ENCODE data around the gene PCBP4. TPM values are rescaled to one million over a fixed set of nuclear protein-coding genes. Genes with fewer than 3 reads are reported as not detected.

Gene PCBP4
- total and polyA plus RNA-seq, 2 experiments from 2014 or later = 40.4 to 71.2 TPM

GRCh38 chr3:51974277-51974962 lies 7.2 kb upstream of the PCBP4 start:
- H4K20me1 ChIP-seq (ENCODE audit: insufficient read depth) = no peaks in the 10 kb centered on the region
- 6 to 9% methylated on average over 30 of the region's 30 CpGs for WGBS, 2 experiments (ENCODE audit: low coverage in 1 of 2, low lambda C conversion rate in 2 of 2, missing lambda C conversion rate in 2 of 2)

GRCh38 chr3:51971350-51971749 lies 4.1 kb upstream of the PCBP4 start:
- in situ Hi-C loops (cut with MboI) = no loop called here
- no peak overlapping the region for H3K27ac ChIP-seq
- H4K20me1 ChIP-seq (ENCODE audit: insufficient read depth) = no peaks in the 10 kb centered on the region

More at GRCh38 chr3:51974277-51974962, 7.2 kb upstream of the PCBP4 start:
- Histone ChIP-seq H3K9me3 (ENCODE audit: low read depth) (no peaks in the 10 kb centered on the region), H3K9ac (peak overlapping the region; percentile 92), H2AFZ (peak overlapping the region; percentile 96), H3K4me1 (ENCODE audit: insufficient read depth) (peaks cover 12% of the 10 kb centered on the region), H3K79me2 (ENCODE audit: insufficient read depth) (peaks cover 19% of the 10 kb centered on the region), H3K4me2 (ENCODE audit: unreplicated experiment) (peak overlapping the region; percentile 98), H3K9me2 (ENCODE audit: insufficient read depth) (no peaks in the 10 kb centered on the region), H3K27ac (peak overlapping the region; percentile 75), H3K36me3 (ENCODE audit: low read depth) (no peaks in the 10 kb centered on the region), H3K4me3 (peak overlapping the region; percentile 92), H3F3A (ENCODE audit: insufficient read depth) (peaks cover 18% of the 10 kb centered on the region), H3K27me3 (replicated peaks; ENCODE audit: insufficient read depth) (no peaks in the 10 kb centered on the region)
- peak; percentile 58 for DNase-seq
- in situ Hi-C loops (cut with MboI) = no loop called here
- no peak for TF ChIP-seq EZH2phosphoT487 (IDR thresholded peaks at IDR 0.05; ENCODE audit: insufficient read depth, low read depth)
- no peak for TF ChIP-seq EZH2 (IDR thresholded peaks at IDR 0.05; ENCODE audit: insufficient read depth, poor library complexity, severe bottlenecking)

GRCh38 chr3:51970606-51971300 lies 3.5 kb upstream of the PCBP4 start:
- in situ Hi-C loops (cut with MboI) = no loop called here
- 59 to 64% methylated on average over 6 of the region's 6 CpGs for WGBS, 2 experiments (ENCODE audit: low coverage in 1 of 2, low lambda C conversion rate in 2 of 2, missing lambda C conversion rate in 2 of 2)
- peaks cover 13% of the 10 kb centered on the region for H3F3A ChIP-seq (ENCODE audit: insufficient read depth)
- TF ChIP-seq EZH2 (IDR thresholded peaks at IDR 0.05; ENCODE audit: insufficient read depth, poor library complexity, severe bottlenecking) (no peak), EZH2phosphoT487 (IDR thresholded peaks at IDR 0.05; ENCODE audit: insufficient read depth, low read depth) (no peak)
- H3K4me3 ChIP-seq = no peak overlapping the region
- no peaks in the 10 kb centered on the region for H3K27me3 ChIP-seq (replicated peaks; ENCODE audit: insufficient read depth)
- no peaks in the 10 kb centered on the region for H3K9me2 ChIP-seq (ENCODE audit: insufficient read depth)
- H3K9ac ChIP-seq = no peak overlapping the region
- H3K4me2 ChIP-seq (ENCODE audit: unreplicated experiment) = no peak overlapping the region
- no peak overlapping the region for H2AFZ ChIP-seq
- no peak overlapping the region for H3K27ac ChIP-seq
- H3K36me3 ChIP-seq (ENCODE audit: low read depth) = no peaks in the 10 kb centered on the region
- peaks cover 33% of the 10 kb centered on the region for H3K79me2 ChIP-seq (ENCODE audit: insufficient read depth)
- no peaks in the 10 kb centered on the region for H4K20me1 ChIP-seq (ENCODE audit: insufficient read depth)
- peaks cover 17% of the 10 kb centered on the region for H3K4me1 ChIP-seq (ENCODE audit: insufficient read depth)
- DNase-seq = no peak
- no peaks in the 10 kb centered on the region for H3K9me3 ChIP-seq (ENCODE audit: low read depth)

More at GRCh38 chr3:51971350-51971749, 4.1 kb upstream of the PCBP4 start:
- Histone ChIP-seq H3K36me3 (ENCODE audit: low read depth) (no peaks in the 10 kb centered on the region), H3K4me2 (ENCODE audit: unreplicated experiment) (no peak overlapping the region), H3K79me2 (ENCODE audit: insufficient read depth) (peaks cover 27% of the 10 kb centered on the region), H3F3A (ENCODE audit: insufficient read depth) (peaks cover 19% of the 10 kb centered on the region), H3K4me3 (no peak overlapping the region), H3K9me3 (ENCODE audit: low read depth) (no peaks in the 10 kb centered on the region), H3K9me2 (ENCODE audit: insufficient read depth) (no peaks in the 10 kb centered on the region), H3K27me3 (replicated peaks; ENCODE audit: insufficient read depth) (no peaks in the 10 kb centered on the region), H3K4me1 (ENCODE audit: insufficient read depth) (peaks cover 18% of the 10 kb centered on the region), H2AFZ (no peak overlapping the region), H3K9ac (no peak overlapping the region)
- WGBS, 2 experiments (ENCODE audit: low coverage in 1 of 2, low lambda C conversion rate in 2 of 2, missing lambda C conversion rate in 2 of 2) = 87 to 94% methylated on average over 10 to 11 of the region's 11 CpGs
- TF ChIP-seq EZH2phosphoT487 (IDR thresholded peaks at IDR 0.05; ENCODE audit: insufficient read depth, low read depth) (no peak), EZH2 (IDR thresholded peaks at IDR 0.05; ENCODE audit: insufficient read depth, poor library complexity, severe bottlenecking) (no peak)
- DNase-seq = no peak

- TF ChIP-seq EZH2phosphoT487 (IDR thresholded peaks at IDR 0.05; ENCODE audit: insufficient read depth, low read depth) = no peak
- Histone ChIP-seq H3K4me3 (no peak overlapping the region), H4K20me1 (ENCODE audit: insufficient read depth) (no peaks in the 10 kb centered on the region), H2AFZ (no peak overlapping the region), H3K36me3 (ENCODE audit: low read depth) (no peaks in the 10 kb centered on the region), H3K9me2 (ENCODE audit: insufficient read depth) (no peaks in the 10 kb centered on the region), H3K9me3 (ENCODE audit: low read depth) (no peaks in the 10 kb centered on the region), H3K27ac (no peak overlapping the region), H3K4me2 (ENCODE audit: unreplicated experiment) (no peak overlapping the region), H3F3A (ENCODE audit: insufficient read depth) (peaks cover 8% of the 10 kb centered on the region), H3K27me3 (replicated peaks; ENCODE audit: insufficient read depth) (no peaks in the 10 kb centered on the region), H3K4me1 (ENCODE audit: insufficient read depth) (peaks cover 14% of the 10 kb centered on the region), H3K9ac (no peak overlapping the region), H3K79me2 (ENCODE audit: insufficient read depth) (peaks cover 42% of the 10 kb centered on the region)
- no peak for DNase-seq
- 70 to 77% methylated on average over 4 of the region's 4 CpGs for WGBS, 2 experiments (ENCODE audit: low coverage in 1 of 2, low lambda C conversion rate in 2 of 2, missing lambda C conversion rate in 2 of 2)
- in situ Hi-C loops (cut with MboI) = no loop called here
Observed at GRCh38 chr3:51969841-51970240, 2.6 kb upstream of the PCBP4 start.

Measured in GM23248 (cell line).